Thyroid gland (tissue), 4 donors: Measurements from ENCODE around the gene JADE1. TPM values are rescaled to one million over a fixed set of nuclear protein-coding genes. Genes with fewer than 3 reads are reported as not detected.

Experiments used
- DNase-seq, 2 donors: peaks; one replicate each; pipeline ENCODE4 v3.0.0-alpha.2; 2019
- H3K27ac ChIP-seq, 3 donors: fragments of 200-600 bp; sonication (generic); 1 replicate in 2 of 3; 2 replicates in 1 of 3; pipeline ENCODE4 v1.5.1; 2016 to 2019; ENCODE audit warnings: mild to moderate bottlenecking in 1 of 3, moderate library complexity in 1 of 3
- H3K27me3 ChIP-seq: fragments of 200-600 bp; sonication (generic); one replicate; pipeline ENCODE4 v1.5.1; 2019
- H3K36me3 ChIP-seq, 2 donors: fragments of 200-600 bp; sonication (generic); one replicate each; pipeline ENCODE4 v1.5.1; 2016 to 2019
- H3K4me1 ChIP-seq, 2 donors: fragments of 200-600 bp; sonication (generic); one replicate each; pipeline ENCODE4 v1.5.1; 2017 to 2019
- H3K4me3 ChIP-seq, 3 donors: fragments of 200-600 bp; sonication (generic); replicated peaks in 1 of 3; 1 replicate in 2 of 3; 2 replicates in 1 of 3; pipeline ENCODE4 v1.5.1; 2016; ENCODE audit warnings: mild to moderate bottlenecking in 1 of 3
- H3K9me3 ChIP-seq: fragments of 200-600 bp; sonication (generic); one replicate; pipeline ENCODE4 v1.5.1; 2017
- POLR2A ChIP-seq, 2 donors: fragments of 450-650 bp; IDR thresholded peaks; one replicate each; pipeline ENCODE4 v1.6.1; 2017; ENCODE audit warnings: antibody characterized with exemption in 2 of 2, mild to moderate bottlenecking in 2 of 2, moderate library complexity in 1 of 2
- WGBS, 2 donors: methylation state at CpG; one replicate each; pipeline ENCODE4 v1.1.5; 2017; 5-methylcytosine and 5-hydroxymethylcytosine counted together
- intact Hi-C: fragments of 100-400 bp; cut with DNase I; formaldehyde crosslinking; loops from one replicate; pipeline ENCODE4 v1.15.1; 2023
- total RNA-seq, 4 donors: library from RNA; depleted of rRNA; stranded (reverse); fragments of >200 nt; gene quantifications; one replicate each; pipeline ENCODE4 v1.2.3, GENCODE V29; 2016
- TF ChIP-seq, protein P1 (sequence below), 6 experiments: fragments of 200-600 bp in 3 of 6; fragments of 450-650 bp in 3 of 6; sonication (generic) in 3 of 6; IDR thresholded peaks; one replicate each; pipeline ENCODE4 v1.5.1; 2016 to 2019; ENCODE audit warnings: antibody characterized with exemption in 6 of 6, mild to moderate bottlenecking in 2 of 6, inconsistent platforms in 1 of 6, moderate library complexity in 1 of 6

Gene JADE1
- total RNA-seq, 4 donors from 2014 or later = 63.5 to 102 (median 74.4) TPM

- H3K36me3 ChIP-seq = peaks cover 0 to 12% of the 10 kb centered on the region in 2 donors
- WGBS, 2 donors = 77 to 88% methylated on average over 2 of the region's 2 CpGs
- H3K4me3 ChIP-seq = no peak overlapping the region
- H3K4me1 ChIP-seq = peaks cover 62 to 74% of the 10 kb centered on the region in 2 donors
- no peaks in the 10 kb centered on the region for H3K9me3 ChIP-seq
- intact Hi-C loops = no loop called here
- peak overlapping the region in 2 of 3 donors; percentile 31 to 67 for H3K27ac ChIP-seq
- DNase-seq = no peak
- H3K27me3 ChIP-seq = no peaks in the 10 kb centered on the region
- TF ChIP-seq POLR2A (IDR thresholded peaks at IDR 0.05) = no peak
- TF ChIP-seq, protein P1, sequence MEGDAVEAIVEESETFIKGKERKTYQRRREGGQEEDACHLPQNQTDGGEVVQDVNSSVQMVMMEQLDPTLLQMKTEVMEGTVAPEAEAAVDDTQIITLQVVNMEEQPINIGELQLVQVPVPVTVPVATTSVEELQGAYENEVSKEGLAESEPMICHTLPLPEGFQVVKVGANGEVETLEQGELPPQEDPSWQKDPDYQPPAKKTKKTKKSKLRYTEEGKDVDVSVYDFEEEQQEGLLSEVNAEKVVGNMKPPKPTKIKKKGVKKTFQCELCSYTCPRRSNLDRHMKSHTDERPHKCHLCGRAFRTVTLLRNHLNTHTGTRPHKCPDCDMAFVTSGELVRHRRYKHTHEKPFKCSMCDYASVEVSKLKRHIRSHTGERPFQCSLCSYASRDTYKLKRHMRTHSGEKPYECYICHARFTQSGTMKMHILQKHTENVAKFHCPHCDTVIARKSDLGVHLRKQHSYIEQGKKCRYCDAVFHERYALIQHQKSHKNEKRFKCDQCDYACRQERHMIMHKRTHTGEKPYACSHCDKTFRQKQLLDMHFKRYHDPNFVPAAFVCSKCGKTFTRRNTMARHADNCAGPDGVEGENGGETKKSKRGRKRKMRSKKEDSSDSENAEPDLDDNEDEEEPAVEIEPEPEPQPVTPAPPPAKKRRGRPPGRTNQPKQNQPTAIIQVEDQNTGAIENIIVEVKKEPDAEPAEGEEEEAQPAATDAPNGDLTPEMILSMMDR (IDR thresholded peaks at IDR 0.05) = no peak
Measured at GRCh38 chr4:128832243-128832625, 22.7 kb downstream of the JADE1 start.

- WGBS, 2 donors = 57 to 65% methylated on average over 5 to 7 of the region's 8 CpGs
- DNase-seq = peak; percentile 92 to 93
Measured at GRCh38 chr4:128835498-128836222, 26.2 kb downstream of the JADE1 start.

DNA sequence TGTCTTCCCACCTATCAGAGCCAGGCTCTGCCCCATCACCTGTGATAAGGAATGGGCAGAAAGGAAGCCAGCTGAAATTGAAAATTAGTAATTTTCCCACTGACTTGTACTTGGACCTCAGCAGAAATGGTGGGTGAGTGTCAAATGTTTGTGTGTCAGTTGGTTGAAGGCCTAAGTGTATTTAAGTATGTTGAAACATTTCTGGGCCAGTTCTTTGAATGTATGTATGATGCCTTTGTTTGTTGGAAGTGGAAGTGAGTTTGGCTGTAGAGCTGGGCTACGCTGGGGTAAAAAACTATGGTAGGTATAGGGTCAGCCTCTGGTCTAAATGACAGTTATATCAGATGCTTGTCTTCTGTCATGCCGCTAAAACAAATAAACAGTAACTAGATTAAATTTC lies 27.7 kb downstream of the JADE1 start:
- no peaks in the 10 kb centered on the region for H3K9me3 ChIP-seq
- peaks cover 44 to 55% of the 10 kb centered on the region in 2 donors for H3K4me1 ChIP-seq
- 92 to 96% methylated on average over 2 of the region's 2 CpGs for WGBS, 2 donors
- peaks cover 0 to 10% of the 10 kb centered on the region in 2 donors for H3K36me3 ChIP-seq
- TF ChIP-seq, protein P1 (IDR thresholded peaks at IDR 0.05) = no peak
- no peak for TF ChIP-seq POLR2A (IDR thresholded peaks at IDR 0.05)
- no peak overlapping the region for H3K27ac ChIP-seq
- no peak for DNase-seq
- intact Hi-C loops = no loop called here
- H3K4me3 ChIP-seq = no peak overlapping the region
- no peaks in the 10 kb centered on the region for H3K27me3 ChIP-seq

More at GRCh38 chr4:128835498-128836222, 26.2 kb downstream of the JADE1 start:
- Histone ChIP-seq H3K9me3 (no peaks in the 10 kb centered on the region), H3K36me3 (peaks cover 0 to 12% of the 10 kb centered on the region in 2 donors), H3K27ac (peak overlapping the region; percentile 64 to 91 (median 78)), H3K4me3 (no peak overlapping the region), H3K4me1 (peaks cover 48 to 56% of the 10 kb centered on the region in 2 donors), H3K27me3 (no peaks in the 10 kb centered on the region)
- intact Hi-C loops = no loop called here
- TF ChIP-seq, protein P1 (IDR thresholded peaks at IDR 0.05) = no peak
- TF ChIP-seq POLR2A (IDR thresholded peaks at IDR 0.05) = peak in 1 of 2 donors; percentile 47

DNA sequence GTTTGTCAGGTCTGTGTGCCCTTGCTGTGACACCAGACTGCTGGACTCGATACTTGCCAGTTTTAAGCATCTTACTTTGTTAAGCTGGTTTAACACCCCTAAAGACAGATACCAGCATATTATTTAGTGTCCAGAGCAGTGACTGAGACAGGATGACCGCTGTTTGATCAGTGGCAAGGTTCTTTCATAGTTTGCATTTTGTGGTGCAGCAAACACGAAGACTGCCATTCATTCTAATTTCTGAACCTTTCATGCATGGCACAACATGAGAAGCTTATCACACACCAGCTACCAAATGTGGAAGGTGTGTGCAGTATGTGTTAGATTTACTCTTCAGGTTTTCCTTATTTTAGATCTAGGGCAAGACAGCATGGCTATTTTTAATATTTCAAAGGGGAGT lies 28.2 kb downstream of the JADE1 start:
- Histone ChIP-seq H3K4me1 (peaks cover 39 to 50% of the 10 kb centered on the region in 2 donors), H3K27ac (no peak overlapping the region), H3K9me3 (no peaks in the 10 kb centered on the region), H3K36me3 (peaks cover 0 to 5% of the 10 kb centered on the region in 2 donors), H3K27me3 (no peaks in the 10 kb centered on the region), H3K4me3 (no peak overlapping the region)
- 87 to 88% methylated on average over 3 of the region's 3 CpGs for WGBS, 2 donors
- no peak for TF ChIP-seq POLR2A (IDR thresholded peaks at IDR 0.05)
- TF ChIP-seq, protein P1 (IDR thresholded peaks at IDR 0.05) = no peak
- DNase-seq = no peak
- intact Hi-C loops = no loop called here

- peaks cover 46 to 58% of the 10 kb centered on the region in 2 donors for H3K4me1 ChIP-seq
- TF ChIP-seq, protein P1 (IDR thresholded peaks at IDR 0.05) = no peak
- no peak for TF ChIP-seq POLR2A (IDR thresholded peaks at IDR 0.05)
- 93 to 96% methylated on average over 2 of the region's 2 CpGs for WGBS, 2 donors
Measured at GRCh38 chr4:128840711-128841318, 31.3 kb downstream of the JADE1 start.

More at GRCh38 chr4:128840711-128841318, 31.3 kb downstream of the JADE1 start:
- DNase-seq = no peak
- Histone ChIP-seq H3K36me3 (peaks cover 7 to 21% of the 10 kb centered on the region in 2 donors), H3K4me3 (no peak overlapping the region), H3K27me3 (no peaks in the 10 kb centered on the region), H3K27ac (peak overlapping the region in 1 of 3 donors; percentile 23), H3K9me3 (no peaks in the 10 kb centered on the region)
- intact Hi-C loops = no loop called here
